ENCODE data around the gene TRIM60. TPM values are rescaled to one million over a fixed set of nuclear protein-coding genes. Genes with fewer than 3 reads are reported as not detected.
"Not testable (repeated sequence)": the region's sequence is repeated elsewhere in the genome, so short reads cannot be mapped to it uniquely, and the experiment has no call there.

The TRIM60 gene
- total and polyA plus RNA-seq, 2 donors (not counting 3 experiments of a cell fraction or from before 2014, with no cell fraction given) = not detected

- no TSS peak for BruUV-seq (replicated peaks)
- Histone ChIP-seq H3K9me1 (replicated peaks; ENCODE audit: control insufficient read depth, extremely low read depth, insufficient read depth, low read length) (no peaks in the 10 kb centered on the region), H2AFZ (ENCODE audit: low read depth, low read length) (no peak overlapping the region), H3K27me3 (ENCODE audit: control insufficient read depth in 2 of 2, insufficient read depth in 2 of 2, low read length in 2 of 2) (no peaks in the 10 kb centered on the region), H3K4me2 (ENCODE audit: insufficient read depth, low read length) (no peak overlapping the region), H3K79me2 (ENCODE audit: control insufficient read depth, insufficient read depth, low read length) (no peaks in the 10 kb centered on the region), H3K27ac (ENCODE audit: insufficient read depth, low read depth, low read length) (no peak overlapping the region), H3K4me1 (ENCODE audit: control insufficient read depth, extremely low read depth, insufficient read depth, low read length) (no peaks in the 10 kb centered on the region), H4K20me1 (replicated peaks; ENCODE audit: control insufficient read depth, extremely low read depth, insufficient read depth, low read length) (no peaks in the 10 kb centered on the region), H3K36me3 (ENCODE audit: control insufficient read depth in 2 of 2, extremely low read depth in 1 of 2, insufficient read depth in 2 of 2, low read length in 2 of 2) (no peaks in the 10 kb centered on the region), H3K9ac (replicated peaks; ENCODE audit: extremely low read depth, insufficient read depth, low read length) (no peak overlapping the region), H3K9me3 (replicated peaks; ENCODE audit: control insufficient read depth, insufficient read depth, low read length) (no peaks in the 10 kb centered on the region), H3K4me3 (replicated peaks in 1 of 3; ENCODE audit: insufficient read depth in 1 of 3, low read depth in 1 of 3, low read length in 3 of 3) (no peak overlapping the region)
- dilution Hi-C loops (cut with MboI; ENCODE audit: extremely low pct_ligation_motif_present, low sequenced_read_pairs) (no loop called here), intact Hi-C loops (cut with micrococcal nuclease) (no loop called here)
- CTCF ChIA-PET = no interaction called here
- FAIRE-seq = no peak
- DNase-seq (ENCODE audit: low read depth, low spot score) = no peak
- TF ChIP-seq POLR2AphosphoS5 (IDR thresholded peaks at IDR 0.05; ENCODE audit: insufficient read depth, low read depth, low read length) = no peak
- no peak for TF ChIP-seq POLR2A (IDR thresholded peaks at IDR 0.05; ENCODE audit: low read depth, low read length)
- TF ChIP-seq GATA2 (IDR thresholded peaks at IDR 0.05; ENCODE audit: insufficient read depth, insufficient read length, low read depth, low read length) = no peak
- POLR2A ChIA-PET = no interaction called here
These were observed 33.9 kb upstream of the TRIM60 start for GRCh38 chr4:164997941-164998340.

GRCh38 chr4:164998526-164999080 is 33.2 kb upstream of the TRIM60 start:
- H3K4me1 ChIP-seq (ENCODE audit: control insufficient read depth, extremely low read depth, insufficient read depth, low read length); H3K9ac ChIP-seq (replicated peaks; ENCODE audit: extremely low read depth, insufficient read depth, low read length); BruUV-seq (replicated peaks); CTCF ChIA-PET; intact Hi-C loops (cut with micrococcal nuclease); FAIRE-seq; H3K36me3 ChIP-seq (ENCODE audit: control insufficient read depth in 2 of 2, extremely low read depth in 1 of 2, insufficient read depth in 2 of 2, low read length in 2 of 2); dilution Hi-C loops (cut with MboI; ENCODE audit: extremely low pct_ligation_motif_present, low sequenced_read_pairs); H3K79me2 ChIP-seq (ENCODE audit: control insufficient read depth, insufficient read depth, low read length); H3K4me2 ChIP-seq (ENCODE audit: insufficient read depth, low read length); H3K27me3 ChIP-seq (ENCODE audit: control insufficient read depth in 2 of 2, insufficient read depth in 2 of 2, low read length in 2 of 2); H2AFZ ChIP-seq (ENCODE audit: low read depth, low read length); H3K9me1 ChIP-seq (replicated peaks; ENCODE audit: control insufficient read depth, extremely low read depth, insufficient read depth, low read length); H4K20me1 ChIP-seq (replicated peaks; ENCODE audit: control insufficient read depth, extremely low read depth, insufficient read depth, low read length); DNase-seq (ENCODE audit: low read depth, low spot score); POLR2A ChIA-PET; H3K4me3 ChIP-seq (replicated peaks in 1 of 3; ENCODE audit: insufficient read depth in 1 of 3, low read depth in 1 of 3, low read length in 3 of 3); H3K9me3 ChIP-seq (replicated peaks; ENCODE audit: control insufficient read depth, insufficient read depth, low read length); H3K27ac ChIP-seq (ENCODE audit: insufficient read depth, low read depth, low read length): not testable (repeated sequence)

GRCh38 chr4:165001957-165002356 is 29.8 kb upstream of the TRIM60 start:
- H3K9ac ChIP-seq (replicated peaks; ENCODE audit: extremely low read depth, insufficient read depth, low read length); CTCF ChIA-PET; DNase-seq (ENCODE audit: low read depth, low spot score); H4K20me1 ChIP-seq (replicated peaks; ENCODE audit: control insufficient read depth, extremely low read depth, insufficient read depth, low read length); H3K4me3 ChIP-seq (replicated peaks in 1 of 3; ENCODE audit: insufficient read depth in 1 of 3, low read depth in 1 of 3, low read length in 3 of 3); H2AFZ ChIP-seq (ENCODE audit: low read depth, low read length); H3K4me1 ChIP-seq (ENCODE audit: control insufficient read depth, extremely low read depth, insufficient read depth, low read length); H3K79me2 ChIP-seq (ENCODE audit: control insufficient read depth, insufficient read depth, low read length); intact Hi-C loops (cut with micrococcal nuclease); FAIRE-seq; POLR2A ChIA-PET; H3K27me3 ChIP-seq (ENCODE audit: control insufficient read depth in 2 of 2, insufficient read depth in 2 of 2, low read length in 2 of 2); BruUV-seq (replicated peaks); H3K4me2 ChIP-seq (ENCODE audit: insufficient read depth, low read length); H3K36me3 ChIP-seq (ENCODE audit: control insufficient read depth in 2 of 2, extremely low read depth in 1 of 2, insufficient read depth in 2 of 2, low read length in 2 of 2); H3K9me3 ChIP-seq (replicated peaks; ENCODE audit: control insufficient read depth, insufficient read depth, low read length); dilution Hi-C loops (cut with MboI; ENCODE audit: extremely low pct_ligation_motif_present, low sequenced_read_pairs); H3K9me1 ChIP-seq (replicated peaks; ENCODE audit: control insufficient read depth, extremely low read depth, insufficient read depth, low read length); H3K27ac ChIP-seq (ENCODE audit: insufficient read depth, low read depth, low read length): not testable (repeated sequence)

Data from endothelial cell of umbilical vein (primary cell).